H1 (cell line): ENCODE results near the gene CPA1. TPM values are rescaled to one million over a fixed set of nuclear protein-coding genes. Genes with fewer than 3 reads are reported as not detected.

Experiments used
- CTCF ChIA-PET: fragments of 300-600 bp; sonication (Branson Sonifier 250); formaldehyde crosslinking; loops from one replicate; lab custom pipeline; 2021; ENCODE audit not compliant: partially characterized antibody; lab: Charles Lee
- POLR2A ChIA-PET: fragments of 300-600 bp; sonication (Branson Sonifier 250); formaldehyde crosslinking; loops from one replicate; lab custom pipeline; 2021; ENCODE audit warnings: inconsistent platforms; ENCODE audit not compliant: partially characterized antibody; lab: Charles Lee
- DNase-seq, 2 experiments: peaks; one replicate each; pipeline versions ENCODE4 v3.0.0 to v3.0.0-alpha.2; 2010 to 2022; ENCODE audit warnings: low spot score in 2 of 2, low read depth in 1 of 2, mixed read lengths in 1 of 2
- FAIRE-seq: peaks from 2 replicates; lab custom pipeline; 2011; peaks lifted over from hg19 to GRCh38; lab: Jason Lieb, UNC
- H2AFZ ChIP-seq: 2 replicates; pipeline ENCODE4 v1.8.1; 2012; ENCODE audit warnings: low read length, inconsistent platforms
- H2AK5ac ChIP-seq: 2 replicates; pipeline ENCODE4 v1.6.1; 2013; ENCODE audit warnings: low read depth, low read length
- H2BK120ac ChIP-seq: replicated peaks from 2 replicates; pipeline ENCODE3; 2013; ENCODE audit warnings: low read depth, low read length, inconsistent platforms
- H2BK12ac ChIP-seq: 2 replicates; pipeline ENCODE4 v1.6.1; 2013; ENCODE audit warnings: low read depth, low read length
- H2BK15ac ChIP-seq: 2 replicates; pipeline ENCODE4 v1.6.1; 2013; ENCODE audit warnings: low read length
- H2BK20ac ChIP-seq: 2 replicates; pipeline ENCODE4 v1.6.1; 2013; ENCODE audit warnings: low read length
- H2BK5ac ChIP-seq: 2 replicates; pipeline ENCODE4 v1.6.1; 2013; ENCODE audit warnings: low read depth, low read length
- H3K14ac ChIP-seq: 2 replicates; pipeline ENCODE4 v1.6.1; 2013; ENCODE audit warnings: inconsistent platforms; ENCODE audit not compliant: insufficient read length
- H3K18ac ChIP-seq: 2 replicates; pipeline ENCODE4 v1.6.1; 2013; ENCODE audit warnings: low read length; ENCODE audit errors: extremely low read depth
- H3K23ac ChIP-seq: 2 replicates; pipeline ENCODE4 v1.6.1; 2013; ENCODE audit warnings: inconsistent platforms; ENCODE audit not compliant: insufficient read length
- H3K23me2 ChIP-seq: 2 replicates; pipeline ENCODE4 v1.6.1; 2013; ENCODE audit warnings: low read depth, low read length
- H3K27ac ChIP-seq: 2 replicates; pipeline ENCODE4 v1.6.1; 2011; ENCODE audit warnings: low read depth, low read length, inconsistent platforms
- H3K27me3 ChIP-seq, 4 experiments: replicated peaks in 1 of 4; 1 replicate in 1 of 4; 2 replicates in 3 of 4; pipeline versions ENCODE4 v1.6.1 to v1.8.1; 2011 to 2013; ENCODE audit warnings: low read length in 3 of 4, mild to moderate bottlenecking in 3 of 4, inconsistent platforms in 2 of 4, mixed read lengths in 2 of 4, moderate library complexity in 1 of 4; ENCODE audit not compliant: control insufficient read depth in 3 of 4, insufficient read depth in 3 of 4; ENCODE audit errors: extremely low read depth in 1 of 4
- H3K36me3 ChIP-seq, 4 experiments: 2 replicates each; pipeline versions ENCODE4 v1.6.1 to v1.8.1; 2011 to 2013; ENCODE audit warnings: mild to moderate bottlenecking in 4 of 4, low read length in 3 of 4, moderate library complexity in 2 of 4, control low read depth in 1 of 4, inconsistent platforms in 1 of 4; ENCODE audit not compliant: insufficient read depth in 4 of 4, control insufficient read depth in 2 of 4
- H3K4ac ChIP-seq: replicated peaks from 2 replicates; pipeline ENCODE3; 2013; ENCODE audit warnings: low read length, low read depth, mixed read lengths, inconsistent platforms; ENCODE audit not compliant: insufficient read length
- H3K4me1 ChIP-seq, 4 experiments: replicated peaks in 1 of 4; 1 replicate in 1 of 4; 2 replicates in 3 of 4; pipeline versions ENCODE4 v1.6.1 to v1.8.1; 2011 to 2013; ENCODE audit warnings: low read length in 3 of 4, inconsistent platforms in 2 of 4, mixed read lengths in 1 of 4; ENCODE audit not compliant: insufficient read depth in 4 of 4, control insufficient read depth in 3 of 4
- H3K4me2 ChIP-seq, 2 experiments: 2 replicates each; pipeline versions ENCODE4 v1.6.1 to v1.8.1; 2011 to 2013; ENCODE audit warnings: low read depth in 2 of 2, low read length in 2 of 2, control low read depth in 1 of 2, inconsistent platforms in 1 of 2, mild to moderate bottlenecking in 1 of 2; ENCODE audit not compliant: insufficient read depth in 1 of 2
- H3K4me3 ChIP-seq, 4 experiments: fragments of 200-600, 300-600 bp in 1 of 4; sonication (generic), shearing (Covaris generic), sonication (Bioruptor Twin) in 1 of 4; 2 replicates each; pipeline versions ENCODE4 v1.5.1 to v1.8.1; 2011 to 2016; ENCODE audit warnings: low read length in 4 of 4, low read depth in 3 of 4, control low read depth in 2 of 4, inconsistent platforms in 2 of 4, mild to moderate bottlenecking in 2 of 4, mixed read lengths in 1 of 4, moderate library complexity in 1 of 4; ENCODE audit not compliant: insufficient read depth in 2 of 4; ENCODE audit errors: extremely low read depth in 1 of 4
- H3K56ac ChIP-seq: replicated peaks from 2 replicates; pipeline ENCODE3; 2013; ENCODE audit warnings: low read depth, mild to moderate bottlenecking, mixed read lengths, low read length, inconsistent platforms; ENCODE audit not compliant: insufficient read length
- H3K79me1 ChIP-seq: 2 replicates; pipeline ENCODE4 v1.6.1; 2013; ENCODE audit warnings: low read depth, low read length, control low read depth
- H3K79me2 ChIP-seq, 2 experiments: 2 replicates each; pipeline versions ENCODE4 v1.6.1 to v1.8.1; 2012 to 2013; ENCODE audit warnings: low read length in 2 of 2, mild to moderate bottlenecking in 2 of 2, inconsistent platforms in 1 of 2; ENCODE audit not compliant: insufficient read depth in 2 of 2, control insufficient read depth in 1 of 2
- H3K9ac ChIP-seq, 4 experiments: replicated peaks in 1 of 4; 1 replicate in 1 of 4; 2 replicates in 3 of 4; pipeline versions ENCODE4 v1.6.1 to v1.8.1; 2011 to 2013; ENCODE audit warnings: low read depth in 3 of 4, low read length in 3 of 4, control low read depth in 2 of 4, mild to moderate bottlenecking in 2 of 4, moderate library complexity in 2 of 4, inconsistent platforms in 1 of 4; ENCODE audit errors: extremely low read depth in 1 of 4
- H3K9me3 ChIP-seq, 2 experiments: 2 replicates each; pipeline versions ENCODE4 v1.6.1 to v1.8.1; 2012 to 2013; ENCODE audit warnings: mild to moderate bottlenecking in 2 of 2, moderate library complexity in 2 of 2, control low read depth in 1 of 2, inconsistent platforms in 1 of 2, low read depth in 1 of 2, low read length in 1 of 2, mixed read lengths in 1 of 2; ENCODE audit not compliant: insufficient read depth in 2 of 2
- H4K20me1 ChIP-seq, 2 experiments: replicated peaks in 1 of 2; 2 replicates each; pipeline versions ENCODE3 to v1.8.1; 2011 to 2013; ENCODE audit warnings: inconsistent platforms in 2 of 2, low read length in 2 of 2, mild to moderate bottlenecking in 1 of 2; ENCODE audit not compliant: insufficient read depth in 2 of 2, control insufficient read depth in 1 of 2
- H4K5ac ChIP-seq: 2 replicates; pipeline ENCODE4 v1.6.1; 2013; ENCODE audit warnings: low read length, low read depth, mixed read lengths, inconsistent platforms; ENCODE audit not compliant: insufficient read length
- H4K8ac ChIP-seq: 2 replicates; pipeline ENCODE4 v1.8.0; 2013; ENCODE audit warnings: mild to moderate bottlenecking, moderate library complexity, low read length, inconsistent platforms; ENCODE audit not compliant: insufficient read depth; ENCODE audit errors: extremely low read depth
- H4K91ac ChIP-seq: replicated peaks from 2 replicates; pipeline ENCODE3; 2013; ENCODE audit warnings: low read length, mixed read lengths, inconsistent platforms; ENCODE audit not compliant: insufficient read length
- CREB1 ChIP-seq: IDR thresholded peaks from 2 replicates; pipeline ENCODE4 v1.6.1; 2012; ENCODE audit warnings: inconsistent platforms
- POLR2AphosphoS5 ChIP-seq: IDR thresholded peaks from 2 replicates; pipeline ENCODE4 v1.6.1; 2011; ENCODE audit warnings: low read depth, low read length
- TCF12 ChIP-seq: IDR thresholded peaks from 2 replicates; pipeline ENCODE4 v1.6.1; 2011; ENCODE audit warnings: low read depth, mild to moderate bottlenecking, low read length
- WGBS, 2 experiments: shearing (Covaris generic) in 1 of 2; methylation state at CpG; one replicate each; pipeline versions ENCODE4 v1.1.6 to v1.1.7; 2013 to 2015; ENCODE audit warnings: low lambda C conversion rate in 2 of 2, mixed read lengths in 2 of 2, inconsistent platforms in 1 of 2, low coverage in 1 of 2, missing lambda C conversion rate in 1 of 2; ENCODE audit not compliant: insufficient replicate concordance in 2 of 2, insufficient coverage in 1 of 2, insufficient read length in 1 of 2; ENCODE audit errors: extremely low coverage in 1 of 2, missing lambda C conversion rate in 1 of 2; 5-methylcytosine and 5-hydroxymethylcytosine counted together
- polyA plus RNA-seq, 7 experiments: library from polyadenylated mRNA; depleted of rRNA in 3 of 7; stranded (reverse) in 5 of 7; unstranded in 2 of 7; fragments of >200 nt in 5 of 7; fragments of 200-250 nt in 2 of 7; gene quantifications; 1 replicate in 5 of 7; 2 replicates in 1 of 7; 4 replicates in 1 of 7; pipeline versions ENCODE4 v1.2.1 to v1.2.3, GENCODE V29; 2011 to 2013; ENCODE audit warnings: missing spikeins in 2 of 7, mixed read lengths in 2 of 7
- total RNA-seq: library from RNA; stranded (reverse); fragmentation: NEBNext Ultra II Directional; extraction: Animal tissue kit (Norgen Biotek cat#: 25700); gene quantifications from 2 replicates; pipeline ENCODE4 v1.2.1, GENCODE V29; 2021

The CPA1 gene
- total and polyA plus RNA-seq, 2 of the 8 experiments (the other 6 are each of a cell fraction or from before 2014, with no cell fraction given) = not detected

- H3K56ac ChIP-seq = no peak overlapping the region
- H4K91ac ChIP-seq = no peak overlapping the region
- ChIA-PET CTCF (interaction anchor here (1.0 kb wide), 2 partner anchors 28 to 59 kb away, joined by 3 to 4 read pairs; partner anchors contain the start of gene CPA4), POLR2A (no interaction called here)
- H2AK5ac ChIP-seq = no peak overlapping the region
- H3K23me2 ChIP-seq = no peaks in the 10 kb centered on the region
- no peak overlapping the region for H3K9ac ChIP-seq
- TF ChIP-seq CREB1 = no peak
- no peak for TF ChIP-seq TCF12
- TF ChIP-seq POLR2AphosphoS5 = no peak
- no peak overlapping the region for H2BK120ac ChIP-seq
- 83% methylated on average over 16 of the region's 20 CpGs; no CpG with 5 or more reads in 1 of the 2 experiments for whole genome bisulfite sequencing, 2 experiments
- H3K79me1 ChIP-seq = no peaks in the 10 kb centered on the region
- H3K23ac ChIP-seq = no peak overlapping the region
- H2AFZ ChIP-seq = peak overlapping the region; percentile 67
- FAIRE-seq = no peak
- no peak overlapping the region for H3K14ac ChIP-seq
- H3K27me3 ChIP-seq = no peaks in the 10 kb centered on the region
- no peak overlapping the region for H3K18ac ChIP-seq
- no peak overlapping the region for H3K4ac ChIP-seq
- H4K20me1 ChIP-seq = no peaks in the 10 kb centered on the region
- no peaks in the 10 kb centered on the region for H3K79me2 ChIP-seq
- no peaks in the 10 kb centered on the region for H3K36me3 ChIP-seq
- 0 out of 2 replicates have a peak overlapping the region, but pooled peaks have one; percentile 29 for H2BK15ac ChIP-seq
- H3K4me1 ChIP-seq = peaks cover 5 to 24% (median 17%) of the 10 kb centered on the region in 4 experiments
- H4K5ac ChIP-seq = no peak overlapping the region
- DNase-seq = no peak
- H2BK12ac ChIP-seq = peak overlapping the region; percentile 68; the same call in 1 of the 2 replicates
- H2BK5ac ChIP-seq = no peak overlapping the region
- H3K9me3 ChIP-seq = no peaks in the 10 kb centered on the region
- H3K27ac ChIP-seq = no peak overlapping the region
- no peak overlapping the region for H3K4me3 ChIP-seq
- H2BK20ac ChIP-seq = 0 out of 2 replicates have a peak overlapping the region, but pooled peaks have one; percentile 72
- H3K4me2 ChIP-seq = no peak overlapping the region
- peak overlapping the region; percentile 59; the same call in 1 of the 2 replicates for H4K8ac ChIP-seq
Measured at GRCh38 chr7:130352194-130353074, 27.9 kb upstream of the CPA1 start.
